Peyer's patch (tissue), 4 donors: Measurements from ENCODE around the gene KDELR1.

Experiments used
- POLR2A ChIP-seq, 2 donors: fragments of 450-650 bp; IDR thresholded peaks; one replicate each; pipeline ENCODE4 v1.5.1; 2017; ENCODE audit warnings: antibody characterized with exemption in 2 of 2, mild to moderate bottlenecking in 2 of 2, moderate library complexity in 2 of 2
- TF ChIP-seq, protein P1 (sequence below), 6 experiments: fragments of 450-650 bp in 4 of 6; fragments of 200-600 bp in 2 of 6; sonication (generic) in 1 of 6; IDR thresholded peaks; one replicate each; pipeline ENCODE4 v1.5.1; 2017 to 2019; ENCODE audit warnings: antibody characterized with exemption in 6 of 6, mild to moderate bottlenecking in 3 of 6, moderate library complexity in 1 of 6

DNA sequence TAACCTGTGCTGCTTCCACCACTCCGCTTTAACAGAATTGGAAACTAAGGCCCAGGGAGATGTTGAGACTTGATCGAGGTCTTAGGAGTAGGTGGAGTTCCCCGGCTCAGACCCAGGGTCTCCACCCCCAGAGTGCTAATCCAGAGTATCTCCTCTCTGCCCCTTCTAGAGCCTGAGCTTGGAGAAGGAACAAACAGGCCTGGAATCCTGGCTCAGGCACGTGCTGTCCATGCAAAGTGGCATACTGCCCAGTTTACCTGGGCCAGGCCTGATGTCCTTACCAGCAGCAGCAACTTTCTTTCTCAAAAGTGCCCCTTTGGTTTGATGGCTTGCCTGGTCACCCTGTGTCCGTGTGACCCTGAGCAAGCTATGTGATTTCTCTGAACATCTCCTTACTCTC lies 23.5 kb downstream of the KDELR1 start:
- TF ChIP-seq, protein P1, sequence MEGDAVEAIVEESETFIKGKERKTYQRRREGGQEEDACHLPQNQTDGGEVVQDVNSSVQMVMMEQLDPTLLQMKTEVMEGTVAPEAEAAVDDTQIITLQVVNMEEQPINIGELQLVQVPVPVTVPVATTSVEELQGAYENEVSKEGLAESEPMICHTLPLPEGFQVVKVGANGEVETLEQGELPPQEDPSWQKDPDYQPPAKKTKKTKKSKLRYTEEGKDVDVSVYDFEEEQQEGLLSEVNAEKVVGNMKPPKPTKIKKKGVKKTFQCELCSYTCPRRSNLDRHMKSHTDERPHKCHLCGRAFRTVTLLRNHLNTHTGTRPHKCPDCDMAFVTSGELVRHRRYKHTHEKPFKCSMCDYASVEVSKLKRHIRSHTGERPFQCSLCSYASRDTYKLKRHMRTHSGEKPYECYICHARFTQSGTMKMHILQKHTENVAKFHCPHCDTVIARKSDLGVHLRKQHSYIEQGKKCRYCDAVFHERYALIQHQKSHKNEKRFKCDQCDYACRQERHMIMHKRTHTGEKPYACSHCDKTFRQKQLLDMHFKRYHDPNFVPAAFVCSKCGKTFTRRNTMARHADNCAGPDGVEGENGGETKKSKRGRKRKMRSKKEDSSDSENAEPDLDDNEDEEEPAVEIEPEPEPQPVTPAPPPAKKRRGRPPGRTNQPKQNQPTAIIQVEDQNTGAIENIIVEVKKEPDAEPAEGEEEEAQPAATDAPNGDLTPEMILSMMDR (IDR thresholded peaks at IDR 0.05): no peak
- no peak for TF ChIP-seq POLR2A (IDR thresholded peaks at IDR 0.05)
